GM18909 (cell line): Measurements from ENCODE around the gene RASGRF2.
"Not testable (repeated sequence)": the region's sequence is repeated elsewhere in the genome, so short reads cannot be mapped to it uniquely, and the experiment has no call there.

ENCODE experiments used
- ATAC-seq: cut with Tn5 transposase; IDR thresholded peaks from one replicate; pipeline ENCODE4 v1.9.1; 2021; ENCODE audit warnings: mild to moderate bottlenecking; ENCODE audit not compliant: unreplicated experiment, poor library complexity

Gene RASGRF2

DNA sequence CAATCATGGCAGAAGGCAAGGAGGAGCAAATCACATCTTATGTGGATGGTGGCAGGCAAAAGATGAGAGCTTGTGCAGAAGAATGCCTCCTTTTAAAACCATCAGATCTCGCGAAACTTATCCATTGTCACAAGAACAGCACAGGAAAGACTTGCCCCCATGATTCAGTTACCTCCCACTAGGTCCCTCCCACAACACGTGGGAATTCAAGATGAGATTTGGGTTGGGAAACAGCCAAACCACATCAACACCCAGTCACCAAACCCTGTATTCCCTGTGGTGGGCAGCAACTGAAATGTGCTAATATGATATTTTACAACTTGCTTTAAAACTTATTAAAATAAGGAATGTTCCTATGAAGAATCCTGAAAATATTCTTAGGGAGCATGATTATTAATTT is 54.2 kb downstream of the RASGRF2 start:
- ATAC-seq: no peak

DNA sequence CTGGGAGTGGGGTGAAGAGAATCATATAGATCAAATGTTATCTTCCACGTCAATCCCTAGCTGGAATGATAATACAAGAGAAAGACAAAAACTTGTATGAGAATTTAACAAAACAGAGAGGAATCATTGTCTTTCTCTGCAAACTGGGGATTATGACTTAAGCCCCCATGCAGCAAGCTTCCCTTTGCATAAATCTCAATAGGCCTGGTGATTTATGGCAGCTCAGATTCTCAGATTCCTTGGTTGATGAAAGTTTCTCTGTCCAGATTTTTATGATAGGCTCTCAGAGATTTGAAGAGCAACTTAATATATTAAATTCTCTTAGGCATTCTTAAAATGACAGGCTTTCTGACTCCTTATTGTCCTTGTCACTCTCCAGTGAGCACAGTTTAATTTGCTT is 56.0 kb downstream of the RASGRF2 start:
- ATAC-seq: no peak

DNA sequence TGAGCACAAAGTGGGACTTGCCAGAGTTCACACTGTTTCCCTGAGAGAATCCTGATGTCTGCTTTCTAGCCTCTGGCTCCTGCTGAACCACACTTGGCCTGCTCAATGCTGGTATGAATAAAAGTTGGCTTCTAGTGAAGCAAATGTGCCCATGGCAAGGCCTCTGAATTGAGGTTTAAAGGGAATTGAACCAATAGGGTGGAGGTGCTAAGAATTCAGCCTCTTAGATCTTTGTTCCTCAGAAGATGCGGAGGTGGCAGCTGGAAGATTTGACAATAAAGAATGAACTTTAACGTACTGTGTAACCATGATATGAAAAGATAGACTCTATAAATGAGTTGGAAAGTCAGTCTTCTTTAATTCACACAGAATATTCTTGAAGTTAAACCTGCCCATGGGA is 57.2 kb downstream of the RASGRF2 start:
- ATAC-seq: no peak

DNA sequence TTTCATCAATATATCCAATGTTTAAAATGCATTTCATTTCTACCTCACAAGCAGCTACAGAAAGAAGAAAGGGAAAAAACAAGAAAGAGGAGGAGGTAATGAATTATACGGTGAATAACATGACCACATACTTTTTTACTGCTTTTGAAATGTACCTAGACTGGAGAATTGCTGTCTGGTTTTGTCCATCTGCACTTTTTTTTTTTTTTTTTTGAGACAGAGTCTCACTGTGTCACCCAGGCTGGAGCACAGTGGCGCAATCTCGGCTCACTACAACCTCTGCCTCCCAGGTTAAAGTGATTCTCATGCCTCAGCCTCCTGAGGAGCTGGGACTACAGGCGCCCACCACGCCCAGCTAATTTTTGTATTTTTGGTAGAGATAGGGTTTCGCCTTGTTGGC is 58.4 kb downstream of the RASGRF2 start:
- not testable (repeated sequence) for ATAC-seq

DNA sequence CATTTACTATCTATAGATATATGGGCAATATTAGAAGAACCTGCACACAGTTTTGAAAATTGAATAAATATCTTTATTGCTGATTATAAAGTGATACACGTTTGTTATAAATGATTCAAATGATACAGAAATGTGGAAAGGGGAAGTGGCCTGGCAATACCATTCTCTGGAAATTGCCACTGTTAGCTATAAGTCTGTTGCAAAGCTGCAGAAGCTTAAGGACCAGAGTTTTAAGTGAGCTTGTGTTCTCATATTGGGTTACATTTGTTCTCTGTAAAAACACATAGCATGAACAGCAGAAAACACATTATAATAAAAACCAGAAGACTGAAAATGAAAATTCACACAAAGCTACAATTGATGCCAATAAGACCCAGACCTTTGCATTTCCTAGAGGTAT is 59.6 kb downstream of the RASGRF2 start:
- no peak for ATAC-seq

DNA sequence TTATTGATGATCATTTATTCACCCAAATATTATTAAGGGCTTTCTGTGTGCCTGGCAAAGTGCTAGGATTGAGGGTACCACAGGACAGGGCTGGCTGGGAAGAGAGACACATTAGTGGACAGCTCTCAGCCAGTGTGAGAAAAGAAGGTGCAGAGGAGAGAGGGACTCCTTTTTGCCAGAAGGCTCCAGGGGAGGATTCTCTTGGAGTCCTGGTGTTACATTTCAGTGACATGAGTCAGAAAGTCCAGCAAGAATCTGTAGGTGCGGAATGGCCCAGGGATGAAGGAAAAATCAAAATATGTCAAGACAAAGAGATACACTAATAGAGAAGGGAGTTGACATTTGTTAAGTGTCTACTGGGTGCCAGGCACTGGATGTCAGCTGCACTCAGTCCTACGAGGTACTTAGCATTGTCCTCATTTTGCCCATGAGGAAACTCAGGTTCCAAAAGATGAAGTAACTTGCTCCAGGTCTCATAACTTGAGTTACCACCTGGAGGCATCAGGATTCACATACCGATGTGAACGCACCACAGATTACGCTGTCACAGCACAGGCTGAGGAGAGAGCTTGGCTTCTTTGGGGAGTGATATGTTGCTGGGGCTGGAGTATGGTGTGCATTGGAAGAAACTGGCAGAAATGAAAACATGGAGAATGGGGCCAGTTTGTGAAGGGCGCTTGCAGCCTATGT is 60.5 kb downstream of the RASGRF2 start:
- ATAC-seq: no peak

DNA sequence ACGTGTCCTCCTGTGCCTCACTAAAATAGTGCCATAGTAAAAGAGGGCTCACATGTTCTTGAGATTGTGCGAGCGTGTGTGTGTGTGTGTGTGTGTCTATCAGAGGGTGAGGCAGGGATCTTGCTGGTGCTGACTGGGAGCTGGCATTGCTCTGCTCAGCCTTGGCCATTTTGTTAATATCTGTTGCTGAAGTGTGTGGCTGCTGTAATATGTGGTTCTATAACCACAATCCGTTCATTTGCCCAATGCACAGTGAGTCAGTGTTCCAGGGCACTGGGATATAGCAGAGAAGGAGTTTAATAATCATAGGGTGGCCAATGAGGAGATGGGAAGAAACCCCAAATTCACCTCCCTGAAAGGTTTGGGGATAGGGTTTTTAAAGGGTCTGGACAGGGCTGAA is 61.3 kb downstream of the RASGRF2 start:
- ATAC-seq: no peak

GRCh38 chr5:81021951-81022687 is 62.0 kb downstream of the RASGRF2 start:
- ATAC-seq: no peak

- no peak for ATAC-seq
Observed at GRCh38 chr5:81022688-81023084, 62.5 kb downstream of the RASGRF2 start.

DNA sequence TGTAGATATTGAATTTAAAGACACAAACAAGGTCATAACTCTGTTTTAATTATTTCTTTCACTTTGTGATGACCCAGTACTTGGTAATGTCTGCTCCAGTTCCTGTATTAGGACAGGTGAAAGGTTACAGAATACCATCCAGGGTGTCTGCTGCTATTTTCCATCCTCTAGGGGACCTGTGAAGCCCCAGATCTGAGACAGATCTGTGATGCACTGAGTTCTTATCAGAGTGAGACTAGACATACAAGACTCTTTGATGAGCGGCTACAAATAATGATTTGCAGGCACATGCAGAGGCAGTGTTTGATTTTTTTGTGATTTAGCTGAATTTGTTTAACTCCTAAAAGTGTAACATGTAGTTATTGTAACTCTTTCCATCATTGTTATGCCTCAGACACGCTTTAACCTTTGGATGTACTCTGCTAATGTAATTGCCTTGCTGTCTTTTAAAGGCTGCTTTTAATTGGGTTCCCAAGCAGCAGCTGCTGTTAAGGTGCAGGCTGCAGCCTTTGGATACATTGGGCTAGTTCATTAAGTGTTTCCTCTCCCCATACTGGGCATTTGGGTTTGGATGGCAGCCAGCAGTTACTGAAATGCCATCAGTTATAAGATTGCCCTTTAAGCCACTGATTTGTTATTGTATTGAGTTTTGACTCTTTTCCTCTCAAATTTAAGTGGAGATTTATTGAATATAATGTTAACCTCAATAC is 63.3 kb downstream of the RASGRF2 start:
- ATAC-seq: no peak

- no peak for ATAC-seq
Observed at GRCh38 chr5:81027481-81028058, 67.4 kb downstream of the RASGRF2 start.

- ATAC-seq: not testable (repeated sequence)
Observed at GRCh38 chr5:81028888-81029287, 68.7 kb downstream of the RASGRF2 start.

GRCh38 chr5:81029736-81030135 is 69.6 kb downstream of the RASGRF2 start:
- not testable (repeated sequence) for ATAC-seq

DNA sequence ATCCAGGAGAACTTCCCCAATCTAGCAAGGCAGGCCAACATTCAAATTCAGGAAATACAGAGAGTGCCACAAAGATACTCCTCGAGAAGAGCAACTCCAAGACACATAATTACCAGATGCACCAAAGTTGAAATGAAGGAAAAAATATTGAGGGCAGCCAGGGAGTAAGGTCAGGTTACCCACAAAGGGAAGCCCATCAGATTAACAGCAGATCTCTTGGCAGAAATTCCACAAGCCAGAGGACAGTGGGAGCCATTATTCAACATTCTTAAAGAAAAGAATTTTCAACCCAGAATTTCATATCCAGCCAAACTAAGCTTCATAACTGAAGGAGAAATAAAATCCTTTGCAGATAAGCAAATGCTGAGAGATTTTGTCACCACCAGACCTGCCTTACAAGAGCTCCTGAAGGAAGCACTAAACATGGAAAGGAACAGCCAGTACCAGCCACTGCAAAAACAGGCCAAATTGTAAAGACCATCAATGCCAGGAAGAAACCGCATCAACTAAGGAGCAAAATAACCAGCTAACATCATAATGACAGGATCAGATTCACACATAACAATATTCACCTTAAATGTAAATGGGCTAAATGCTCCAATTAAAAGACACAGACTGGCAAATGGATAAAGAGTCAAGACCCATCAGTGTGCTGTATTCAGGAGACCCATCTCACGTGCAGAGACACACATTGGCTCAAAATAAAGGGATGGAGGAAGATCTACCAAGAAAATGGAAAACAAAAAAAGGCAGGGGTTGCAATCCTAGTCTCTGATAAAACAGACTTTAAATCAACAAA is 70.3 kb downstream of the RASGRF2 start:
- ATAC-seq: not testable (repeated sequence)

DNA sequence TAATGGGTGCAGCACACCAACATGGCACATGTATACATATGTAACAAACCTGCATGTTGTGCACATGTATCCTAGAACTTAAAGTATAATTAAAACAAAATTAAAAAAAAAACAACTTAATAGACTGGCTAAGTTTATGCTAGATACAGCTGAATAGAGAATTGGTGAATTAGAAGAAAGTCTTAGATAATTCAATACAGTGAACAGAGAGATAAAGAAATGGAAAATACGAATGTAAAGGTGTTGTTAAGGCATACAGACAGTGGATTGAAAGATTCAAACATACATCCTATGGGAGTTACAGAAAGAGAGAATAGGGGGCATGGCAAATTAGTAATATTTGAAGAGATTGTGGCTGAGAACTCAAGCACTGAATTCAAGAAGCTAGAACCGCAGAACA is 75.4 kb downstream of the RASGRF2 start:
- ATAC-seq: no peak

DNA sequence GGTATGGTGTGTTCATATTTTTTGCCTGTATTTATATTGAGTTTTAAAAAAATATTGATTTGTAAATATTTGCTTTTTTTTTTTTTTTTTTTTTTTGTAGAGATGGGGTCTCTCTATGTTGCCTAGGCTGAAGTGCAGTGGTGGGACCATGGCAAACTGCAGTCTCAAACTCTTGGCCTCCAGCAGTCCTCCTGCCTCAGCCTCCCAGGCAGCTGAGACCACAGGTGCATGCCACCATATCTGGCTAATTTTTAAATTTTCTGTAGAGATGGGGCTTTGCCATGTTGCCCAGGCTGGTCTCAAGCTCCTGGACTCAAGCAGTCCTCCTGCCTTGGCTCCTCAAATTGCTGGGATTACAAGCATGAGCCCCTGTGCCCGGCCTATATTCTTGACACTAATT is 78.3 kb downstream of the RASGRF2 start:
- ATAC-seq: no peak

GRCh38 chr5:81044868-81045267 is 84.7 kb downstream of the RASGRF2 start:
- no peak for ATAC-seq

- ATAC-seq: no peak
Observed at GRCh38 chr5:81045389-81045807, 85.2 kb downstream of the RASGRF2 start.

GRCh38 chr5:81046041-81046440 is 85.9 kb downstream of the RASGRF2 start:
- ATAC-seq: no peak

DNA sequence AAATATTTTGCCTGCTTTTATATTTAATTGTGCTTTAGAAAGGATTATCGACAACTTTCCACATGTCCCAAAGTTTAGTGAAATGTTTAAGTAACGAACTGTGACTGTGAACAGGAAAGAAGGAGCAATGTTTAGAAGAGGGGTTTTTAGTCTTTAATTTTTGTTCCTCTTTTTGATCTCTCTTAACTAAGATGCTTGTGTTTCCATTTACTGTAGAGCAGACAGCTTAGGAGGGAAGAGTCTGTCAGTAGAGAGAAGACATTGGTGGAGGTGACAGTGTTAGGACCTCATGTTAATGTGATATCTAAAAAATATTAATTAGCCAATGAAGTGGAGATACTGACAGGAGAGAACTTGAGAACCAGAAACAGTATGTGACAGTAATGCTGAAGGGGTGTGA is 92.2 kb downstream of the RASGRF2 start:
- no peak for ATAC-seq
